ENCODE results near the gene GPAT3.
"Not testable (repeated sequence)": the region's sequence is repeated elsewhere in the genome, so short reads cannot be mapped to it uniquely, and the experiment has no call there.

The GPAT3 gene

GRCh38 chr4:83535520-83536361 is at the start of gene GPAT3:
Gene GPAT3, plus strand, starts transcription at chr4:83536108. Its CDS starts 515 bp downstream, at chr4:83536623.
- DNase-seq = no peak

GRCh38 chr4:83486457-83487129 is 49.3 kb upstream of the GPAT3 start:
- DNase-seq = no peak

GRCh38 chr4:83489711-83490326 is 46.1 kb upstream of the GPAT3 start:
- no peak for DNase-seq

- DNase-seq = no peak
Measured at GRCh38 chr4:83490876-83491450, 44.9 kb upstream of the GPAT3 start.

- DNase-seq = not testable (repeated sequence)
Measured at GRCh38 chr4:83496085-83496917, 39.6 kb upstream of the GPAT3 start.

GRCh38 chr4:83498187-83498586 is 37.7 kb upstream of the GPAT3 start:
- no peak for DNase-seq

- not testable (repeated sequence) for DNase-seq
Measured at GRCh38 chr4:83501671-83502070, 34.2 kb upstream of the GPAT3 start.

GRCh38 chr4:83503974-83504373 is 31.9 kb upstream of the GPAT3 start:
- DNase-seq = no peak

- DNase-seq = no peak
Measured at GRCh38 chr4:83504503-83504902, 31.4 kb upstream of the GPAT3 start.

GRCh38 chr4:83504996-83505395 is 30.9 kb upstream of the GPAT3 start:
- DNase-seq = no peak

GRCh38 chr4:83509156-83509585 is 26.7 kb upstream of the GPAT3 start:
- DNase-seq = not testable (repeated sequence)

GRCh38 chr4:83510442-83510841 is 25.5 kb upstream of the GPAT3 start:
- DNase-seq = no peak

GRCh38 chr4:83516042-83516772 is 19.7 kb upstream of the GPAT3 start:
- DNase-seq = no peak

GRCh38 chr4:83522239-83522638 is 13.7 kb upstream of the GPAT3 start:
- no peak for DNase-seq

- DNase-seq = no peak
Measured at GRCh38 chr4:83527671-83528070, 8.2 kb upstream of the GPAT3 start.

GRCh38 chr4:83536362-83537272 is 709 bp downstream of the GPAT3 start:
- DNase-seq = no peak

- DNase-seq = no peak
Measured at GRCh38 chr4:83542225-83542624, 6.3 kb downstream of the GPAT3 start.

GRCh38 chr4:83546786-83547185 is 10.9 kb downstream of the GPAT3 start:
- DNase-seq = no peak

GRCh38 chr4:83548151-83548905 is 12.4 kb downstream of the GPAT3 start:
- DNase-seq = no peak

GRCh38 chr4:83552083-83552482 is 16.2 kb downstream of the GPAT3 start:
- DNase-seq = no peak

All from NCI-H2171 (cell line).